SU-DHL-6 (cell line): ENCODE measurements around the gene NACC1.
A peak's percentile ranks its signal among the peaks of the same experiment; 100 is the strongest.

ENCODE experiments used
- H2AFZ ChIP-seq: fragments of 200-600 bp; sonication (generic); 2 replicates; pipeline ENCODE4 v1.6.1; 2014; ENCODE audit warnings: low read depth, mild to moderate bottlenecking, moderate library complexity, mixed read lengths, antibody characterized with exemption, low read length; ENCODE audit not compliant: severe bottlenecking
- H3F3A ChIP-seq: fragments of 200-600 bp; shearing (Covaris generic); 2 replicates; pipeline ENCODE4 v1.6.0; 2016; ENCODE audit warnings: antibody characterized with exemption, mild to moderate bottlenecking; ENCODE audit not compliant: insufficient read depth
- H3K27ac ChIP-seq: fragments of 200-600 bp; sonication (generic); 2 replicates; pipeline ENCODE4 v1.5.1; 2016; ENCODE audit warnings: low read depth, mild to moderate bottlenecking, low read length, moderate library complexity, mixed read lengths
- H3K27me3 ChIP-seq: fragments of 200-600 bp; sonication (generic), shearing (Covaris generic); 2 replicates; pipeline ENCODE4 v1.6.0; 2014; ENCODE audit warnings: mild to moderate bottlenecking, low read length
- H3K36me3 ChIP-seq: fragments of 200-600 bp; sonication (generic); 2 replicates; pipeline ENCODE4 v1.6.1; 2014; ENCODE audit warnings: mild to moderate bottlenecking, low read length, mixed read lengths
- H3K4me2 ChIP-seq: fragments of 300-600, 200-600 bp; shearing (Covaris generic), sonication (generic); 2 replicates; pipeline ENCODE4 v1.6.0; 2014; ENCODE audit warnings: low read length, low read depth, mild to moderate bottlenecking; ENCODE audit not compliant: poor library complexity, severe bottlenecking
- H3K4me3 ChIP-seq: fragments of 200-600 bp; sonication (generic); 2 replicates; pipeline ENCODE4 v1.5.1; 2014; ENCODE audit warnings: antibody characterized with exemption, low read length, mild to moderate bottlenecking, mixed read lengths; ENCODE audit not compliant: insufficient read depth, poor library complexity, severe bottlenecking
- H3K79me2 ChIP-seq: fragments of 200-600 bp; sonication (generic); 2 replicates; pipeline ENCODE4 v1.6.1; 2014; ENCODE audit warnings: mild to moderate bottlenecking, low read length, moderate library complexity; ENCODE audit not compliant: insufficient read depth
- H3K9ac ChIP-seq: fragments of 200-600 bp; sonication (generic); 2 replicates; pipeline ENCODE4 v1.7.0; 2014; ENCODE audit warnings: mild to moderate bottlenecking, low read length
- H3K9me2 ChIP-seq: fragments of 200-600 bp; sonication (generic); replicated peaks from 2 replicates; pipeline ENCODE4 v1.6.1; 2014; ENCODE audit warnings: low read length; ENCODE audit not compliant: insufficient read depth
- H3K9me3 ChIP-seq: fragments of 200-600 bp; sonication (generic); 2 replicates; pipeline ENCODE4 v1.6.1; 2014; ENCODE audit warnings: low read length, mixed read lengths; ENCODE audit not compliant: insufficient read depth
- H4K20me1 ChIP-seq: fragments of 200-600 bp; sonication (generic); 2 replicates; pipeline ENCODE4 v1.6.1; 2014; ENCODE audit warnings: low read depth, mild to moderate bottlenecking, antibody characterized with exemption, low read length, moderate library complexity, mixed read lengths
- EZH2phosphoT487 ChIP-seq: fragments of 200-600 bp; sonication (generic), shearing (Covaris generic); conservative IDR thresholded peaks from 2 replicates; pipeline ENCODE4 v1.6.1; 2018; ENCODE audit warnings: mild to moderate bottlenecking, antibody characterized with exemption, low read length, moderate library complexity, mixed read lengths
- TF ChIP-seq, protein P1 (sequence below): fragments of 200-600 bp; sonication (generic); IDR thresholded peaks from one replicate; pipeline ENCODE4 v1.5.1; 2017; ENCODE audit warnings: antibody characterized with exemption, mild to moderate bottlenecking, low read length, moderate library complexity; ENCODE audit not compliant: insufficient read depth, poor library complexity, severe bottlenecking

Gene NACC1

DNA sequence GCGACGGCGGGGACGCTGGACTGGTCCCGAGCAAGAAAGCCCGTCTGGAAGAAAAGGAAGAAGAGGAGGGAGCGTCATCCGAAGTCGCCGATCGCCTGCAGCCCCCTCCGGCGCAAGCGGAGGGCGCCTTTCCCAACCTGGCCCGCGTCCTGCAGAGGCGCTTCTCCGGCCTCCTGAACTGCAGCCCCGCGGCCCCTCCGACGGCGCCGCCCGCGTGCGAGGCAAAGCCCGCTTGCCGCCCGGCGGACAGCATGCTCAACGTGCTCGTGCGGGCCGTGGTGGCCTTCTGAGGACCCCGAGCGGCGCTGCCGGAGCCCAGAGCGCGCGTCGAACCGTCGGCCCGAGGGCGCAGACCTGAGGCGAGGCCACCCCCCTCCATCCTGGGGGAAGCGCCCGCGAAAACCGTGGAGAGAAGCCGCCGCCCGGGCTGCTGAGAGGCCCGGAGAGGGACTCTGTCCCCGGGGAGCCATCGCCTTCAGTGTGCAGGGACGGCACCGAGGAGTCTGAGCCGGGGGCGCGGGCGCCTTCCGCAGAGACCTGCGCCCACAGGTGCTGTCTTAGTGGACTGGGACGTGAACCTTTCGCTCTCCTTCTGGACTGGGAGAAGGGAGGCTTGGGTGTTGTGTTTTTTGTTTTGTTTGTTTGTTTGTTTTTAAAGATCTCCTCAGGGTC lies 35.6 kb downstream of the NACC1 start:
- no peak overlapping the region for H2AFZ ChIP-seq
- TF ChIP-seq, protein P1, sequence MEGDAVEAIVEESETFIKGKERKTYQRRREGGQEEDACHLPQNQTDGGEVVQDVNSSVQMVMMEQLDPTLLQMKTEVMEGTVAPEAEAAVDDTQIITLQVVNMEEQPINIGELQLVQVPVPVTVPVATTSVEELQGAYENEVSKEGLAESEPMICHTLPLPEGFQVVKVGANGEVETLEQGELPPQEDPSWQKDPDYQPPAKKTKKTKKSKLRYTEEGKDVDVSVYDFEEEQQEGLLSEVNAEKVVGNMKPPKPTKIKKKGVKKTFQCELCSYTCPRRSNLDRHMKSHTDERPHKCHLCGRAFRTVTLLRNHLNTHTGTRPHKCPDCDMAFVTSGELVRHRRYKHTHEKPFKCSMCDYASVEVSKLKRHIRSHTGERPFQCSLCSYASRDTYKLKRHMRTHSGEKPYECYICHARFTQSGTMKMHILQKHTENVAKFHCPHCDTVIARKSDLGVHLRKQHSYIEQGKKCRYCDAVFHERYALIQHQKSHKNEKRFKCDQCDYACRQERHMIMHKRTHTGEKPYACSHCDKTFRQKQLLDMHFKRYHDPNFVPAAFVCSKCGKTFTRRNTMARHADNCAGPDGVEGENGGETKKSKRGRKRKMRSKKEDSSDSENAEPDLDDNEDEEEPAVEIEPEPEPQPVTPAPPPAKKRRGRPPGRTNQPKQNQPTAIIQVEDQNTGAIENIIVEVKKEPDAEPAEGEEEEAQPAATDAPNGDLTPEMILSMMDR, result no peak
- TF ChIP-seq EZH2phosphoT487, result no peak
- peaks cover 37% of the 10 kb centered on the region for H3F3A ChIP-seq
- H3K9ac ChIP-seq, result peak overlapping the region; percentile 91
- peak overlapping the region; percentile 90 for H3K27ac ChIP-seq
- H3K4me3 ChIP-seq, result peak overlapping the region; percentile 73
- no peaks in the 10 kb centered on the region for H3K9me2 ChIP-seq
- H3K27me3 ChIP-seq, result no peaks in the 10 kb centered on the region
- H3K79me2 ChIP-seq, result peaks cover 19% of the 10 kb centered on the region
- H4K20me1 ChIP-seq, result no peaks in the 10 kb centered on the region; the same call in 1 of the 2 replicates
- no peaks in the 10 kb centered on the region for H3K9me3 ChIP-seq
- H3K4me2 ChIP-seq, result peak overlapping the region; percentile 82
- no peaks in the 10 kb centered on the region; the same call in 1 of the 2 replicates for H3K36me3 ChIP-seq

DNA sequence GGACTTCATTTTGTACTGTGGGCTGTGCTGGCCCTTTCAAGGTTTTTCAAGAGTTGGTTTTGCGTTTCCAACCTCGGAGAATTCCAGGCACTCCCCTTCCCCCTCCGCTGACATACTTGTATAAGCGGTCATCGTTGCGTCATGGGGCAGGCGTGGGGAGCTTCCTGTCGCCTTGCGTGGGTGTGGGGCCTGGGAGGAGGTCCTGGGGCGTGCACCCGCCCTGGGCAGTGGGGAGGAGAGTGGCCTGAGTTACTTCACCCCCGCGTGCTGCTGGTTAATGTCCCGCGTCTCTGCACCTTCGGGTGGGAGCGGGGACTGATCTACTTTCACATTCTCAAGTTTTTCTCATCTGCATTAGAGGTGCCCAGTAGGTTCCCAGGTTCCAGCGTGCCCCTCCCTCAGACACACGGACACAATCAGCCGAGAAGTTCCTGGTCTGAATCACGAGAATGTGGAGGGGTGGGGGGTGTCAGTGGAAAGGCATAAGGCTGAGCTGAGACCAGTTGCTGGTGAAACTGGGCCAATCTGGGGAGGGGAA lies 36.2 kb downstream of the NACC1 start:
- Histone ChIP-seq H3K79me2 (peaks cover 18% of the 10 kb centered on the region), H3K36me3 (no peaks in the 10 kb centered on the region; the same call in 1 of the 2 replicates), H3K9ac (peak overlapping the region; percentile 91), H3K9me3 (no peaks in the 10 kb centered on the region), H3K9me2 (no peaks in the 10 kb centered on the region), H2AFZ (no peak overlapping the region), H3F3A (peaks cover 37% of the 10 kb centered on the region), H4K20me1 (no peaks in the 10 kb centered on the region; the same call in 1 of the 2 replicates), H3K4me2 (peak overlapping the region; percentile 82), H3K27ac (peak overlapping the region; percentile 90), H3K4me3 (peak overlapping the region; percentile 73), H3K27me3 (no peaks in the 10 kb centered on the region)
- TF ChIP-seq, protein P1, result no peak
- no peak for TF ChIP-seq EZH2phosphoT487

DNA sequence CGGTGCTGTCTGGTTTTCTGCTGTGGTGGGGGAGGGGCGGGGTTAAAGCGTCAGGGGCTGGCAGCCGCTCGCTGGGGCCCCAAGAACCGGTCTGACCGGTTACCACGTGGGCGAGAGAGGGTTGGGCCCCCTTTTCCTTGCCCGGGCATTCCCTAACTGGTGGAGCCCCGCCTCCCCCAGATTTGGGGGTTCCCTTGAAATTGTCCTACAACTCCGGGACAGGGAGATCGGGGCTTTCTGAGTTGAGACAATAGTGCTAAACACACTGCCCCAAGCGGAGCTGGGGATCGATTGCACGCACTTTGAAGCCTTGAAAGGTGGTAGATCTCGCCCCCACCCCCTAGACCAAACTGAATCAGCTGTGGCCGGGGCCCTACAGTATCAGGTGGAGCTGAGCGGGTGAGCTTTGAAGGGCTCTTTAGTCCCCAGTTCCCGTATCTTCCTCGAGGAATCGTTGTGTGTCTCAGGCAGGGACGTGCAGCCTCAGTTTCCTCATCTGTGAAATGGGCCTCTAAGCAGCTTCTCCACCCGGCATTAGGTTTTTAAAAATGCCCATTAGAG lies 36.9 kb downstream of the NACC1 start:
- TF ChIP-seq, protein P1, result peak; percentile 22
- TF ChIP-seq EZH2phosphoT487, result no peak
- Histone ChIP-seq H3K9me2 (no peaks in the 10 kb centered on the region), H3K27ac (peak overlapping the region; percentile 90)

More for the DNA sequence above, 36.9 kb downstream of the NACC1 start:
- H2AFZ ChIP-seq, result no peak overlapping the region
- no peaks in the 10 kb centered on the region for H3K27me3 ChIP-seq
- peak overlapping the region; percentile 82 for H3K4me2 ChIP-seq
- no peaks in the 10 kb centered on the region; the same call in 1 of the 2 replicates for H3K36me3 ChIP-seq
- no peaks in the 10 kb centered on the region for H3K9me3 ChIP-seq
- H4K20me1 ChIP-seq, result no peaks in the 10 kb centered on the region; the same call in 1 of the 2 replicates
- H3K9ac ChIP-seq, result peak overlapping the region; percentile 91
- peak overlapping the region; percentile 73 for H3K4me3 ChIP-seq
- H3K79me2 ChIP-seq, result peaks cover 14% of the 10 kb centered on the region
- H3F3A ChIP-seq, result peaks cover 37% of the 10 kb centered on the region
